MCF 10A (cell line): ENCODE data around the gene CPNE2. TPM values are rescaled to one million over a fixed set of nuclear protein-coding genes. Genes with fewer than 3 reads are reported as not detected.
"Not testable (repeated sequence)": the region's sequence is repeated elsewhere in the genome, so short reads cannot be mapped to it uniquely, and the experiment has no call there.

Source experiments
- BruUV-seq: library from RNA; stranded (reverse); fragments of 400-500 nt; replicated peaks from 2 replicates; lab custom pipeline; 2021; lab: Mats Ljungman, UMichigan
- CTCF ChIA-PET: fragments of 300-600 bp; sonication (Branson Sonifier 250); formaldehyde crosslinking; extraction: SDS; loops from one replicate; lab custom pipeline; 2021; ENCODE audit warnings: antibody characterized with exemption, inconsistent platforms; lab: Yijun Ruan, JAX
- POLR2A ChIA-PET: fragments of 300-600, 350-650 bp; sonication (Branson Sonifier 250); formaldehyde crosslinking; extraction: SDS; loops from one replicate; lab custom pipeline; 2020; ENCODE audit warnings: antibody characterized with exemption, inconsistent platforms; lab: Yijun Ruan, JAX
- DNase-seq: peaks from one replicate; pipeline ENCODE4 v3.0.0-alpha.2; 2018; ENCODE audit not compliant: unreplicated experiment
- H3K27ac Mint-ChIP-seq: one replicate; pipeline ENCODE4 v1.8.0; 2022; ENCODE audit warnings: mild to moderate bottlenecking, low read depth, mixed read lengths; ENCODE audit not compliant: unreplicated experiment
- H3K27me3 Mint-ChIP-seq: one replicate; pipeline ENCODE4 v1.8.0; 2022; ENCODE audit warnings: mixed read lengths; ENCODE audit not compliant: insufficient read depth, unreplicated experiment
- H3K36me3 Mint-ChIP-seq: one replicate; pipeline ENCODE4 v1.8.0; 2022; ENCODE audit warnings: mild to moderate bottlenecking, moderate library complexity, mixed read lengths; ENCODE audit not compliant: insufficient read depth, unreplicated experiment
- H3K4me1 Mint-ChIP-seq: one replicate; pipeline ENCODE4 v1.8.0; 2022; ENCODE audit warnings: mixed read lengths; ENCODE audit not compliant: insufficient read depth, unreplicated experiment
- H3K4me3 Mint-ChIP-seq: one replicate; pipeline ENCODE4 v1.8.0; 2022; ENCODE audit warnings: mild to moderate bottlenecking, moderate library complexity, mixed read lengths; ENCODE audit not compliant: unreplicated experiment
- H3K9me3 Mint-ChIP-seq: one replicate; pipeline ENCODE4 v1.8.0; 2022; ENCODE audit warnings: mixed read lengths; ENCODE audit not compliant: unreplicated experiment
- intact Hi-C: fragments of 100-400 bp; cut with micrococcal nuclease; formaldehyde crosslinking; loops from 2 replicates; pipeline ENCODE4 v1.14.1; 2022
- total RNA-seq: library from RNA; stranded (reverse); gene quantifications from 2 replicates; pipeline ENCODE4 v1.2.3, GENCODE V29; 2022
- TF ChIP-seq, protein P1 (sequence below): fragments of 200-600 bp; IDR thresholded peaks from one replicate; pipeline ENCODE4 v1.8.0; 2022; ENCODE audit warnings: antibody characterized with exemption, mild to moderate bottlenecking; ENCODE audit not compliant: unreplicated experiment

CPNE2 gene
- total RNA-seq, 1 experiment from 2014 or later, result 6.7 TPM

DNA sequence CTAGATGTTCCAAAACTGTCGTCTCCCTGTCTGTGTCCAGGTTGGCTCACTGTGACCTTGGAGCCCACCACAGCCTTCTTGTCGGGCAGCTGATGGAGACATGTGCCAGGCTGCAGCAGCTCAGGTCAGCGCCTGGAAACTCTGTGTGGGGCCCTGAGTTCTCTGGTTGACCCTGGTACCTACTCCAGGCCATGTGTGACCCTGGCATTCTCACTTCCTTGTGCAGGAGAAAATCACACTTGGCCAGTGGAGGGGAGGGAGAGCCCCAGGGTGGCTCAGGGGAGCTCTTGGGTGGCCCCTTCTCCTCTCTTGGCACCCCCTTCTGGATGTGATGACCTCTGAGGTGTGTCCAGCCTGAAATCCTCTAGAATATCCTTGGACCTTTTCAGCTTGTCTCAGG lies 25.0 kb upstream of the CPNE2 start:
- no peak for DNase-seq
- TF ChIP-seq, protein P1, sequence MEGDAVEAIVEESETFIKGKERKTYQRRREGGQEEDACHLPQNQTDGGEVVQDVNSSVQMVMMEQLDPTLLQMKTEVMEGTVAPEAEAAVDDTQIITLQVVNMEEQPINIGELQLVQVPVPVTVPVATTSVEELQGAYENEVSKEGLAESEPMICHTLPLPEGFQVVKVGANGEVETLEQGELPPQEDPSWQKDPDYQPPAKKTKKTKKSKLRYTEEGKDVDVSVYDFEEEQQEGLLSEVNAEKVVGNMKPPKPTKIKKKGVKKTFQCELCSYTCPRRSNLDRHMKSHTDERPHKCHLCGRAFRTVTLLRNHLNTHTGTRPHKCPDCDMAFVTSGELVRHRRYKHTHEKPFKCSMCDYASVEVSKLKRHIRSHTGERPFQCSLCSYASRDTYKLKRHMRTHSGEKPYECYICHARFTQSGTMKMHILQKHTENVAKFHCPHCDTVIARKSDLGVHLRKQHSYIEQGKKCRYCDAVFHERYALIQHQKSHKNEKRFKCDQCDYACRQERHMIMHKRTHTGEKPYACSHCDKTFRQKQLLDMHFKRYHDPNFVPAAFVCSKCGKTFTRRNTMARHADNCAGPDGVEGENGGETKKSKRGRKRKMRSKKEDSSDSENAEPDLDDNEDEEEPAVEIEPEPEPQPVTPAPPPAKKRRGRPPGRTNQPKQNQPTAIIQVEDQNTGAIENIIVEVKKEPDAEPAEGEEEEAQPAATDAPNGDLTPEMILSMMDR, result no peak

DNA sequence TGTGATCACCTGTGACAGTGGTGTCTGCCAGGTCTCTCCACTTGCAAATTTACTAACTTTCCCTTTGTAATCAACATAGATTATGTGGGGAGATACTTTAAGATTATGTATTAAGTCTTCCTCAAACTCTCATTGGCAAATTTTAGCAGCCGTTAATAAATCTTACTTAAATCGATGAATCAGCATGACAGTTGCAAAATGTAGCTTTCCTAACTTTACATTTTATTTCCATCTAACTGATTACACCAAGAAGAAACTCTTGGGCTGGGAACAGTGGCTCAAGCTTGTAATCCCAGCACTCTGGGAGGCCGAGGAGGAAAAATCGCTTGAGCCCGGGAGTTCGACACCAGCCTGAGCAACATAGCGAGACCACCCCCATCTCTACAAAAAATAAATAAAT lies 23.3 kb upstream of the CPNE2 start:
- TF ChIP-seq, protein P1, result no peak
- no peak overlapping the region for H3K4me3 Mint-ChIP-seq
- H3K4me1 Mint-ChIP-seq, result peaks cover 22% of the 10 kb centered on the region
- no peaks in the 10 kb centered on the region for H3K27me3 Mint-ChIP-seq
- intact Hi-C loops, result no loop called here
- H3K27ac Mint-ChIP-seq, result no peak overlapping the region
- no TSS peak for BruUV-seq
- H3K9me3 Mint-ChIP-seq, result no peaks in the 10 kb centered on the region
- no peak for DNase-seq
- ChIA-PET CTCF (interaction anchor here (1.7 kb wide), 1 partner anchor 14 kb away, joined by 5 read pairs; no protein-coding TSS in a partner anchor), POLR2A (interaction anchor here (0.7 to 1.0 kb wide), 3 partner anchors 138 to 351 kb away, joined by 3 read pairs; no protein-coding TSS in a partner anchor)
- peaks cover 6% of the 10 kb centered on the region for H3K36me3 Mint-ChIP-seq

More for the DNA sequence above, 25.0 kb upstream of the CPNE2 start:
- Mint-ChIP-seq H3K27me3 (no peaks in the 10 kb centered on the region), H3K27ac (no peak overlapping the region), H3K36me3 (peaks cover 7% of the 10 kb centered on the region), H3K4me1 (peaks cover 20% of the 10 kb centered on the region), H3K4me3 (no peak overlapping the region), H3K9me3 (no peaks in the 10 kb centered on the region)
- BruUV-seq, result no TSS peak
- intact Hi-C loops, result no loop called here
- POLR2A ChIA-PET, result no interaction called here
- CTCF ChIA-PET, result interaction anchor here (0.6 to 3.0 kb wide), 5 partner anchors 10 to 491 kb away, joined by 3 to 18 read pairs (median 4); no protein-coding TSS in a partner anchor

DNA sequence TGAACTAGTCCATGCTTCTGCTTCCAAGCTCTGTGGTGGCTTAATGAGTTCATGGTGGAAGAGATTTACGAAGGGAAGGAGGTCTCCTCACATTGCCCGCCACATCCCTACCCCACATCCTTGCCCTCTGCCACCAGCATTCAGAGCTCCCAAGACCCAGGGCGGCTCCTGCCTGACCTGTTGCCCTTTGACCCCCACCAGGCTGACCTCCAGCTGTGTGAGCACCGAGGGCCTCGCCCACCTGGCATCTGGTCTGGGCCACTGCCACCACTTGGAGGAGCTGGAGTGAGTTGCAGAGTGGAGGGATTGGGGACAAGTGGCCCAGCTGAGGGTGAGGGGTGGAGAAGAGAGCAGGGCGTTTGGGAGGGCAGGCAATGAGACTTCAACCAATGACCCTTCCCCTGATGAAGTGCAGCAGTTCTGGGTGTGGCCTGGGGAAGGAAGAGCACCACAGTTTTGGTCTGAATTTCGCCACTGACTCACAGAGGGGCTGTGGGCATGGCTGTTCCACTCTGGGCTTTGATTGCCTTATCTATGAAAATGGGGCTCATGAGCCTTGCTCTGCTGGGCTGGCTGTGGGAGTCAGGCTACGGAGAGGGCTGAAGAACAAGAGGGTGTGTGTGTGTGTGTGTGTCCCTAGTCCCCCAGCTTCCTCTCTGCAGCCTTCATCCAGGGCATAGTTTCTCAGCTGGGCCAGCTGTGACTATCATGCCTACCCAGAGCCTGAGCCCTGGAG lies 22.6 kb upstream of the CPNE2 start:
- Mint-ChIP-seq H3K27me3 (no peaks in the 10 kb centered on the region), H3K4me1 (peaks cover 22% of the 10 kb centered on the region), H3K9me3 (no peaks in the 10 kb centered on the region), H3K27ac (no peak overlapping the region), H3K36me3 (no peaks in the 10 kb centered on the region), H3K4me3 (no peak overlapping the region)
- CTCF ChIA-PET, result interaction anchor here (1.0 to 1.7 kb wide), 2 partner anchors 14 to 22 kb away, joined by 3 to 5 read pairs; no protein-coding TSS in a partner anchor
- no TSS peak for BruUV-seq
- POLR2A ChIA-PET, result interaction anchor here (1.0 kb wide), 1 partner anchor 138 kb away, joined by 3 read pairs; no protein-coding TSS in a partner anchor
- intact Hi-C loops, result no loop called here
- no peak for DNase-seq
- TF ChIP-seq, protein P1, result no peak

DNA sequence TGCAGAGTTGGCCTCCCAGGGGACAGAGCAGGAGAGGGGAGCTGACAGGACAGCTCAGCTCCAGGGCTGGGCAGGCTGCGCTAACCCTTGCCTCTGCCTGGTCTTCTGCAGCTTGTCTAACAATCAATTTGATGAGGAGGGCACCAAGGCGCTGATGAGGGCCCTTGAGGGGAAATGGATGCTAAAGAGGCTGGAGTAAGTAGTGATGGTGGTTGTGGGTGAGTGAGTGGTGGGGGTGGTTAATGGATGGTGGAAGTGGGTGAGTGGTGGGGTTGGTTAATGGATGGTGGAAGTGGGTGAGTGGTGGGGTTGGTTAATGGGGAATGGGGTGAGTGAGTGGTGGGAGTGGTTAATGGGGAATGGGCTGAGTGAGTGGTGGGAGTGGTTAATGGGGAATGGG lies 22.0 kb upstream of the CPNE2 start:
- DNase-seq, result no peak
- TF ChIP-seq, protein P1, result no peak
- Mint-ChIP-seq H3K27ac (no peak overlapping the region), H3K4me1 (peaks cover 22% of the 10 kb centered on the region), H3K9me3 (no peaks in the 10 kb centered on the region), H3K27me3 (no peaks in the 10 kb centered on the region), H3K36me3 (no peaks in the 10 kb centered on the region), H3K4me3 (no peak overlapping the region)
- intact Hi-C loops, result no loop called here
- POLR2A ChIA-PET, result interaction anchor here (0.5 kb wide), 1 partner anchor 55 kb away, joined by 3 read pairs; no protein-coding TSS in a partner anchor
- CTCF ChIA-PET, result interaction anchor here (1.0 to 1.7 kb wide), 2 partner anchors 13 to 21 kb away, joined by 3 to 5 read pairs; no protein-coding TSS in a partner anchor
- no TSS peak for BruUV-seq

DNA sequence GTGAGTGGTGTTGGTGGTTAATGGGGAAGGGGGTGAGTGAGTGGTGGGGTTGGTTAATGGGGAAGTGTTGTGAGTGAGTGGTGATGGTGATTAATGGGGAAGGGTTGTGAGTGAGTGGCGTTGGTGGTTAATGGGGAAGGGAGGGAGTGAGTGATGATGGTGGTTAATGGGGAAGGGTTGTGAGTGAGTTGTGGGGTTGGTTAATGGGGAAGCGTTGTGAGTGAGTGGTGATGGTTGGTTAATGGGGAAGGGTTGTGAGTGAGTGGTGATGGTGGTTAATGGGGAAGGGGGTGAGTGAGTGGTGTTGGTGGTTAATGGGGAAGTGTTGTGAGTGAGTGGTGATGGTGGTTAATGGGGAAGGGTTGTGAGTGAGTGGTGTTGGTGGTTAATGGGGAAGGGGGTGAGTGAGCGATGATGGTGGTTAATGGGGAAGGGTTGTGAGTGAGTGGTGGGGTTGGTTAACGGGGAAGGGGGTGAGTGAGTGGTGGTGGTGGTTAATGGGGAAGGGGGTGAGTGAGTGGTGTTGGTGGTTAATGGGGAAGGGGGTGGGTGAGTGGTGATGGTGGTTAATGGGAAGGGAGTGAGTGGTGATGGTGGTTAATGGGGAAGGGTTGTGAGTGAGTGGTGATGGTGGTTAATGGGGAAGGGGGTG lies 21.2 kb upstream of the CPNE2 start:
- H3K36me3 Mint-ChIP-seq, BruUV-seq, POLR2A ChIA-PET, H3K4me3 Mint-ChIP-seq, DNase-seq, intact Hi-C loops, H3K27me3 Mint-ChIP-seq, H3K9me3 Mint-ChIP-seq: not testable (repeated sequence)
- H3K4me1 Mint-ChIP-seq, result peaks cover 22% of the 10 kb centered on the region
- peak overlapping the region; percentile 49 for H3K27ac Mint-ChIP-seq
- CTCF ChIA-PET, result interaction anchor here (0.6 kb wide), 1 partner anchor 145 kb away, joined by 3 read pairs; no protein-coding TSS in a partner anchor
